SW 1271 (cell line): ENCODE measurements around the gene KIDINS220.

Experiments used
- DNase-seq, 2 experiments: peaks; one replicate each; lab custom pipeline; 2025; lab: John Stamatoyannopoulos, UW

Gene KIDINS220

GRCh38 chr2:8697190-8697589, 140.2 kb downstream of the KIDINS220 start:
- DNase-seq = no peak

- no peak for DNase-seq
Measured at GRCh38 chr2:8694737-8695136, 142.7 kb downstream of the KIDINS220 start.

GRCh38 chr2:8693157-8693821, 144.1 kb downstream of the KIDINS220 start:
- DNase-seq = no peak

GRCh38 chr2:8692783-8693156, 144.6 kb downstream of the KIDINS220 start:
- DNase-seq = no peak

GRCh38 chr2:8691859-8692437, 145.5 kb downstream of the KIDINS220 start:
- DNase-seq = no peak

- no peak for DNase-seq
Measured at GRCh38 chr2:8685697-8686358, 151.6 kb downstream of the KIDINS220 start.

- DNase-seq = no peak
Measured at GRCh38 chr2:8684878-8685696, 152.3 kb downstream of the KIDINS220 start.

- no peak for DNase-seq
Measured at GRCh38 chr2:8684540-8684877, 152.9 kb downstream of the KIDINS220 start.

- no peak for DNase-seq
Measured at GRCh38 chr2:8682719-8683667, 154.4 kb downstream of the KIDINS220 start.

GRCh38 chr2:8681786-8682692, 155.4 kb downstream of the KIDINS220 start, which contains the start of gene ID2:
TSS of gene ID2 (plus strand) at chr2:8682056. CDS start at chr2:8682166, 110 bp downstream.
- DNase-seq = peak; percentile 91 to 93

GRCh38 chr2:8680822-8681760, 156.3 kb downstream of the KIDINS220 start:
- DNase-seq = peak; percentile 47 to 75

- DNase-seq = no peak
Measured at GRCh38 chr2:8679827-8680731, 157.3 kb downstream of the KIDINS220 start.

GRCh38 chr2:8679567-8679826, 157.9 kb downstream of the KIDINS220 start:
- no peak for DNase-seq
